HCT116 (cell line): ENCODE results near the gene PIP4K2A. TPM values are rescaled to one million over a fixed set of nuclear protein-coding genes. Genes with fewer than 3 reads are reported as not detected.

ENCODE experiments used
- ATAC-seq: fragments of 200-7000 bp; cut with Tn5 transposase; 2 replicates; pipeline ENCODE4 v1.9.1; 2020; ENCODE audit warnings: mild to moderate bottlenecking, moderate library complexity
- BruUV-seq: library from RNA; stranded (reverse); fragments of 400-500 nt; replicated peaks from 2 replicates; lab custom pipeline; 2021; lab: Mats Ljungman, UMichigan
- CTCF ChIA-PET: fragments of 300-600 bp; sonication (Branson Sonifier 250); formaldehyde crosslinking; loops from one replicate; lab custom pipeline; 2021; ENCODE audit warnings: antibody characterized with exemption; lab: Charles Lee
- POLR2A ChIA-PET: fragments of 300-600, 350-600 bp; sonication (Branson Sonifier 250); formaldehyde crosslinking; loops from one replicate; lab custom pipeline; 2021; ENCODE audit warnings: antibody characterized with exemption; lab: Charles Lee
- RAD21 ChIA-PET, 2 experiments: fragments of 300-600 bp; sonication (Branson Sonifier 250); formaldehyde crosslinking; loops; one replicate each; lab custom pipeline; 2023; ENCODE audit warnings: low total read pairs in 2 of 2; ENCODE audit not compliant: uncharacterized antibody in 2 of 2, unreplicated experiment in 2 of 2, low non-redundant PET in 1 of 2; lab: Charles Lee
- DNase-seq: peaks from one replicate; pipeline ENCODE4 v3.0.0-alpha.2; 2010; ENCODE audit warnings: low read depth, low spot score
- H2AFZ ChIP-seq: fragments of 200-600 bp; shearing (Covaris generic), sonication (generic); 2 replicates; pipeline ENCODE4 v1.6.1; 2017; ENCODE audit warnings: low read depth, mixed run types, mixed read lengths, antibody characterized with exemption, low read length; ENCODE audit not compliant: poor library complexity, severe bottlenecking
- H3K27ac ChIP-seq: 2 replicates; pipeline ENCODE4 v1.5.1; 2012; ENCODE audit warnings: low read depth, low read length
- H3K27me3 ChIP-seq: fragments of 200-600 bp; sonication (generic); 2 replicates; pipeline ENCODE4 v1.6.1; 2016; ENCODE audit warnings: mixed run types, low read length, mixed read lengths; ENCODE audit not compliant: insufficient read depth
- H3K36me3 ChIP-seq, 2 experiments: fragments of 200-500 bp in 1 of 2; fragments of 200-600 bp in 1 of 2; sonication (Bioruptor generic) in 1 of 2; sonication (generic) in 1 of 2; 2 replicates each; pipeline versions ENCODE4 v1.5.1 to v1.6.1; 2014 to 2016; ENCODE audit warnings: low read length in 2 of 2, inconsistent platforms in 1 of 2, mixed read lengths in 1 of 2, mixed run types in 1 of 2; ENCODE audit not compliant: insufficient read depth in 2 of 2, control insufficient read depth in 1 of 2
- H3K4me1 ChIP-seq, 2 experiments: fragments of 200-600 bp in 1 of 2; sonication (generic) in 1 of 2; 2 replicates each; pipeline versions ENCODE4 v1.5.1 to v1.6.1; 2012 to 2017; ENCODE audit warnings: low read length in 2 of 2, inconsistent platforms in 1 of 2, mild to moderate bottlenecking in 1 of 2, mixed read lengths in 1 of 2, mixed run types in 1 of 2, moderate library complexity in 1 of 2; ENCODE audit not compliant: insufficient read depth in 2 of 2, control insufficient read depth in 1 of 2
- H3K4me2 ChIP-seq: fragments of 200-600 bp; sonication (generic); 2 replicates; pipeline ENCODE4 v1.6.1; 2017; ENCODE audit warnings: mixed run types, low read length, mixed read lengths
- H3K4me3 ChIP-seq, 2 experiments: fragments of 200-600 bp in 1 of 2; sonication (generic) in 1 of 2; replicated peaks in 1 of 2; 2 replicates each; pipeline ENCODE4 v1.5.1; 2011 to 2016; ENCODE audit warnings: low read length in 2 of 2, control low read depth in 1 of 2, low read depth in 1 of 2, mild to moderate bottlenecking in 1 of 2, mixed read lengths in 1 of 2, mixed run types in 1 of 2
- H3K79me2 ChIP-seq: fragments of 200-600 bp; sonication (generic); 2 replicates; pipeline ENCODE4 v1.6.1; 2017; ENCODE audit warnings: mild to moderate bottlenecking, mixed run types, low read length, moderate library complexity, mixed read lengths; ENCODE audit not compliant: insufficient read depth
- H3K9ac ChIP-seq: fragments of 200-600 bp; sonication (generic); 2 replicates; pipeline ENCODE4 v1.6.1; 2016; ENCODE audit warnings: low read length, mixed read lengths
- H3K9me2 ChIP-seq: fragments of 200-600 bp; sonication (generic), shearing (Covaris generic); 2 replicates; pipeline ENCODE4 v1.6.1; 2017; ENCODE audit warnings: mixed run types, mild to moderate bottlenecking, moderate library complexity; ENCODE audit not compliant: insufficient read depth
- H3K9me3 ChIP-seq, 2 experiments: fragments of 200-500 bp in 1 of 2; fragments of 200-600 bp in 1 of 2; sonication (Bioruptor generic) in 1 of 2; sonication (generic) in 1 of 2; 2 replicates each; pipeline ENCODE4 v1.6.1; 2014 to 2017; ENCODE audit warnings: low read length in 2 of 2, mixed read lengths in 2 of 2, inconsistent platforms in 1 of 2, low read depth in 1 of 2, mild to moderate bottlenecking in 1 of 2, mixed run types in 1 of 2, moderate library complexity in 1 of 2; ENCODE audit not compliant: control insufficient read depth in 1 of 2, insufficient read depth in 1 of 2
- H4K20me1 ChIP-seq: fragments of 200-600 bp; sonication (generic), shearing (Covaris generic); 2 replicates; pipeline ENCODE4 v1.6.1; 2017; ENCODE audit warnings: mixed run types, mild to moderate bottlenecking, moderate library complexity; ENCODE audit not compliant: insufficient read depth
- CBX3 ChIP-seq: IDR thresholded peaks from 2 replicates; pipeline ENCODE4 v1.6.1; 2012; ENCODE audit warnings: low read depth
- CEBPB ChIP-seq: IDR thresholded peaks from 2 replicates; pipeline ENCODE4 v1.6.1; 2012; ENCODE audit warnings: low read depth
- EZH2 ChIP-seq: fragments of 200-600 bp; sonication (generic); IDR thresholded peaks from 2 replicates; pipeline ENCODE4 v1.6.1; 2017; ENCODE audit warnings: antibody characterized with exemption, mixed run types
- FOSL1 ChIP-seq: IDR thresholded peaks from 2 replicates; pipeline ENCODE4 v1.6.1; 2012; ENCODE audit warnings: low read depth
- JUND ChIP-seq: IDR thresholded peaks from 2 replicates; pipeline ENCODE4 v1.6.1; 2012
- POLR2A ChIP-seq: IDR thresholded peaks from 2 replicates; pipeline ENCODE4 v1.7.0; 2011; ENCODE audit warnings: borderline replicate concordance; ENCODE audit not compliant: insufficient read depth, insufficient read length; ENCODE audit errors: extremely low read depth
- RAD21 ChIP-seq: IDR thresholded peaks from 2 replicates; pipeline ENCODE4 v1.6.1; 2012; ENCODE audit warnings: low read depth, mild to moderate bottlenecking
- REST ChIP-seq: IDR thresholded peaks from 2 replicates; pipeline ENCODE4 v1.6.1; 2012; ENCODE audit warnings: low read depth
- ZFX ChIP-seq: fragments of 450-650 bp; IDR thresholded peaks from 2 replicates; pipeline ENCODE4 v1.6.1; 2017
- intact Hi-C: fragments of 100-400 bp; cut with micrococcal nuclease; formaldehyde crosslinking; loops from 2 replicates; pipeline ENCODE4 v1.10.0; 2022
- total RNA-seq: library from RNA; stranded (reverse); gene quantifications from one replicate; pipeline ENCODE4 v1.2.1, GENCODE V29; 2021; ENCODE audit not compliant: unreplicated experiment
- TF ChIP-seq, protein P1 (sequence below), 3 experiments: fragments of 200-600 bp in 1 of 3; sonication (generic) in 1 of 3; IDR thresholded peaks in 2 of 3; conservative IDR thresholded peaks in 1 of 3; 2 replicates each; pipeline ENCODE4 v1.5.1; 2012 to 2017; ENCODE audit warnings: low read depth in 2 of 3, low read length in 2 of 3, antibody characterized with exemption in 1 of 3, borderline replicate concordance in 1 of 3, control low read depth in 1 of 3, mild to moderate bottlenecking in 1 of 3, mixed read lengths in 1 of 3, mixed run types in 1 of 3, moderate library complexity in 1 of 3; ENCODE audit not compliant: insufficient read depth in 1 of 3
- TF ChIP-seq, protein P2 (sequence below): IDR thresholded peaks from 2 replicates; pipeline ENCODE4 v1.6.1; 2012

The PIP4K2A gene
- total RNA-seq, 1 experiment from 2014 or later = 41.9 TPM

- Histone ChIP-seq H3K27me3 (no peaks in the 10 kb centered on the region), H3K9me2 (no peaks in the 10 kb centered on the region), H3K27ac (no peak overlapping the region), H3K4me1 (peaks cover 0 to 33% of the 10 kb centered on the region in 2 experiments; a peak in 3 of 4 replicates), H2AFZ (no peak overlapping the region), H3K4me3 (no peak overlapping the region), H4K20me1 (no peaks in the 10 kb centered on the region), H3K79me2 (no peaks in the 10 kb centered on the region), H3K9ac (no peak overlapping the region), H3K9me3 (no peaks in the 10 kb centered on the region)
- POLR2A ChIA-PET = no interaction called here
- RAD21 ChIA-PET = no interaction called here
- intact Hi-C loops = no loop called here
- CTCF ChIA-PET = no interaction called here
- TF ChIP-seq JUND = no peak
- TF ChIP-seq RAD21 = no peak
- no peak for TF ChIP-seq POLR2A
- TF ChIP-seq ZFX = no peak
- TF ChIP-seq, protein P1, sequence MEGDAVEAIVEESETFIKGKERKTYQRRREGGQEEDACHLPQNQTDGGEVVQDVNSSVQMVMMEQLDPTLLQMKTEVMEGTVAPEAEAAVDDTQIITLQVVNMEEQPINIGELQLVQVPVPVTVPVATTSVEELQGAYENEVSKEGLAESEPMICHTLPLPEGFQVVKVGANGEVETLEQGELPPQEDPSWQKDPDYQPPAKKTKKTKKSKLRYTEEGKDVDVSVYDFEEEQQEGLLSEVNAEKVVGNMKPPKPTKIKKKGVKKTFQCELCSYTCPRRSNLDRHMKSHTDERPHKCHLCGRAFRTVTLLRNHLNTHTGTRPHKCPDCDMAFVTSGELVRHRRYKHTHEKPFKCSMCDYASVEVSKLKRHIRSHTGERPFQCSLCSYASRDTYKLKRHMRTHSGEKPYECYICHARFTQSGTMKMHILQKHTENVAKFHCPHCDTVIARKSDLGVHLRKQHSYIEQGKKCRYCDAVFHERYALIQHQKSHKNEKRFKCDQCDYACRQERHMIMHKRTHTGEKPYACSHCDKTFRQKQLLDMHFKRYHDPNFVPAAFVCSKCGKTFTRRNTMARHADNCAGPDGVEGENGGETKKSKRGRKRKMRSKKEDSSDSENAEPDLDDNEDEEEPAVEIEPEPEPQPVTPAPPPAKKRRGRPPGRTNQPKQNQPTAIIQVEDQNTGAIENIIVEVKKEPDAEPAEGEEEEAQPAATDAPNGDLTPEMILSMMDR (IDR thresholded peaks at IDR 0.05 in 2 of 3, conservative IDR thresholded peaks at IDR 0.05 in 1 of 3; ENCODE audit: borderline replicate concordance in 1 of 3, insufficient read depth in 1 of 3, low read depth in 2 of 3, low read length in 2 of 3) = no peak
- TF ChIP-seq EZH2 = no peak
- no peak for TF ChIP-seq CBX3
- TF ChIP-seq, all 23 proteins: peak for 0
- Histone ChIP-seq H3K36me3 (no peaks in the 10 kb centered on the region; a peak in 1 of 4 replicates), H3K4me2 (no peak overlapping the region)
- DNase-seq (no peak), ATAC-seq (0 out of 2 replicates have a peak, but pooled peaks have one; percentile 36)
- no TSS peak for BruUV-seq
These were observed 25.8 kb upstream of the PIP4K2A start for GRCh38 chr10:22740180-22740579.

GRCh38 chr10:22737587-22737986, 23.2 kb upstream of the PIP4K2A start:
- no peaks in the 10 kb centered on the region for H3K27me3 ChIP-seq
- no peak overlapping the region for H3K4me3 ChIP-seq
- no peak overlapping the region for H3K27ac ChIP-seq
- DNase-seq (no peak), ATAC-seq (peak; percentile 49)
- ChIA-PET RAD21 (no interaction called here), POLR2A (no interaction called here), CTCF (no interaction called here)
- no peaks in the 10 kb centered on the region for H4K20me1 ChIP-seq
- no peak overlapping the region for H3K9ac ChIP-seq
- no peaks in the 10 kb centered on the region for H3K79me2 ChIP-seq
- no peaks in the 10 kb centered on the region for H3K9me3 ChIP-seq
- no TSS peak for BruUV-seq
- H3K4me1 ChIP-seq = peaks cover 0 to 33% of the 10 kb centered on the region in 2 experiments; a peak in 3 of 4 replicates
- intact Hi-C loops = no loop called here
- H3K36me3 ChIP-seq = no peaks in the 10 kb centered on the region; a peak in 1 of 4 replicates
- no peaks in the 10 kb centered on the region for H3K9me2 ChIP-seq
- peak overlapping the region; percentile 29; the same call in 1 of the 2 replicates for H3K4me2 ChIP-seq
- peak; percentile 32; the same call in 1 of the 2 replicates for TF ChIP-seq FOSL1
- TF ChIP-seq CEBPB = peak; percentile 67
- no peak for TF ChIP-seq REST
- TF ChIP-seq, protein P2, sequence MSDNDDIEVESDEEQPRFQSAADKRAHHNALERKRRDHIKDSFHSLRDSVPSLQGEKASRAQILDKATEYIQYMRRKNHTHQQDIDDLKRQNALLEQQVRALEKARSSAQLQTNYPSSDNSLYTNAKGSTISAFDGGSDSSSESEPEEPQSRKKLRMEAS = peak; percentile 35; the same call in 1 of the 2 replicates
- TF ChIP-seq, protein P1 (IDR thresholded peaks at IDR 0.05 in 2 of 3, conservative IDR thresholded peaks at IDR 0.05 in 1 of 3; ENCODE audit: borderline replicate concordance in 1 of 3, insufficient read depth in 1 of 3, low read depth in 2 of 3, low read length in 2 of 3) = no peak
- TF ChIP-seq, all 23 proteins: peak for 3
- H2AFZ ChIP-seq = peak overlapping the region; percentile 66
